ENCODE results near the gene REEP5.

- TF ChIP-seq CTCF (IDR thresholded peaks at IDR 0.05) = no peak
- TF ChIP-seq POLR2AphosphoS5 (IDR thresholded peaks at IDR 0.05) = peak; percentile 80
- TF ChIP-seq POLR2A (IDR thresholded peaks at IDR 0.05) = no peak
Measured at GRCh38 chr5:112958093-112959088, 36.4 kb upstream of the REEP5 start.
